HL-60 (cell line): Measurements from ENCODE around the gene GBP1.
"Not testable (repeated sequence)": the region's sequence is repeated elsewhere in the genome, so short reads cannot be mapped to it uniquely, and the experiment has no call there.

Source experiments
- CTCF ChIP-seq: IDR thresholded peaks from one replicate; pipeline ENCODE4 v1.5.1; 2011; ENCODE audit warnings: low read length, control low read depth, inconsistent platforms; ENCODE audit not compliant: insufficient read depth
- GABPA ChIP-seq: IDR thresholded peaks from 2 replicates; pipeline ENCODE4 v1.6.1; 2012; ENCODE audit warnings: low read depth
- SPI1 ChIP-seq: IDR thresholded peaks from 2 replicates; pipeline ENCODE4 v1.6.1; 2012; ENCODE audit warnings: low read depth, mild to moderate bottlenecking, borderline replicate concordance
- TF ChIP-seq, protein P1 (sequence below): IDR thresholded peaks from 2 replicates; pipeline ENCODE4 v1.6.1; 2012; ENCODE audit warnings: low read depth; ENCODE audit not compliant: insufficient replicate concordance

GRCh38 chr1:89018318-89018717 is 46.7 kb downstream of the GBP1 start:
- TF ChIP-seq GABPA, SPI1, CTCF: not testable (repeated sequence)
- TF ChIP-seq, protein P1, sequence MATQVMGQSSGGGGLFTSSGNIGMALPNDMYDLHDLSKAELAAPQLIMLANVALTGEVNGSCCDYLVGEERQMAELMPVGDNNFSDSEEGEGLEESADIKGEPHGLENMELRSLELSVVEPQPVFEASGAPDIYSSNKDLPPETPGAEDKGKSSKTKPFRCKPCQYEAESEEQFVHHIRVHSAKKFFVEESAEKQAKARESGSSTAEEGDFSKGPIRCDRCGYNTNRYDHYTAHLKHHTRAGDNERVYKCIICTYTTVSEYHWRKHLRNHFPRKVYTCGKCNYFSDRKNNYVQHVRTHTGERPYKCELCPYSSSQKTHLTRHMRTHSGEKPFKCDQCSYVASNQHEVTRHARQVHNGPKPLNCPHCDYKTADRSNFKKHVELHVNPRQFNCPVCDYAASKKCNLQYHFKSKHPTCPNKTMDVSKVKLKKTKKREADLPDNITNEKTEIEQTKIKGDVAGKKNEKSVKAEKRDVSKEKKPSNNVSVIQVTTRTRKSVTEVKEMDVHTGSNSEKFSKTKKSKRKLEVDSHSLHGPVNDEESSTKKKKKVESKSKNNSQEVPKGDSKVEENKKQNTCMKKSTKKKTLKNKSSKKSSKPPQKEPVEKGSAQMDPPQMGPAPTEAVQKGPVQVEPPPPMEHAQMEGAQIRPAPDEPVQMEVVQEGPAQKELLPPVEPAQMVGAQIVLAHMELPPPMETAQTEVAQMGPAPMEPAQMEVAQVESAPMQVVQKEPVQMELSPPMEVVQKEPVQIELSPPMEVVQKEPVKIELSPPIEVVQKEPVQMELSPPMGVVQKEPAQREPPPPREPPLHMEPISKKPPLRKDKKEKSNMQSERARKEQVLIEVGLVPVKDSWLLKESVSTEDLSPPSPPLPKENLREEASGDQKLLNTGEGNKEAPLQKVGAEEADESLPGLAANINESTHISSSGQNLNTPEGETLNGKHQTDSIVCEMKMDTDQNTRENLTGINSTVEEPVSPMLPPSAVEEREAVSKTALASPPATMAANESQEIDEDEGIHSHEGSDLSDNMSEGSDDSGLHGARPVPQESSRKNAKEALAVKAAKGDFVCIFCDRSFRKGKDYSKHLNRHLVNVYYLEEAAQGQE = not testable (repeated sequence)
